H1 (cell line): ENCODE results near the gene PPP2R2B. TPM values are rescaled to one million over a fixed set of nuclear protein-coding genes. Genes with fewer than 3 reads are reported as not detected.

Experiments
- CTCF ChIA-PET: fragments of 300-600 bp; sonication (Branson Sonifier 250); formaldehyde crosslinking; loops from one replicate; lab custom pipeline; 2021; ENCODE audit not compliant: partially characterized antibody; lab: Charles Lee
- POLR2A ChIA-PET: fragments of 300-600 bp; sonication (Branson Sonifier 250); formaldehyde crosslinking; loops from one replicate; lab custom pipeline; 2021; ENCODE audit warnings: inconsistent platforms; ENCODE audit not compliant: partially characterized antibody; lab: Charles Lee
- DNase-seq, 2 experiments: peaks; one replicate each; pipeline versions ENCODE4 v3.0.0 to v3.0.0-alpha.2; 2010 to 2022; ENCODE audit warnings: low spot score in 2 of 2, low read depth in 1 of 2, mixed read lengths in 1 of 2
- FAIRE-seq: peaks from 2 replicates; lab custom pipeline; 2011; peaks lifted over from hg19 to GRCh38; lab: Jason Lieb, UNC
- H2AFZ ChIP-seq: 2 replicates; pipeline ENCODE4 v1.8.1; 2012; ENCODE audit warnings: low read length, inconsistent platforms
- H2AK5ac ChIP-seq: 2 replicates; pipeline ENCODE4 v1.6.1; 2013; ENCODE audit warnings: low read depth, low read length
- H2BK120ac ChIP-seq: replicated peaks from 2 replicates; pipeline ENCODE3; 2013; ENCODE audit warnings: low read depth, low read length, inconsistent platforms
- H2BK12ac ChIP-seq: 2 replicates; pipeline ENCODE4 v1.6.1; 2013; ENCODE audit warnings: low read depth, low read length
- H2BK15ac ChIP-seq: 2 replicates; pipeline ENCODE4 v1.6.1; 2013; ENCODE audit warnings: low read length
- H2BK20ac ChIP-seq: 2 replicates; pipeline ENCODE4 v1.6.1; 2013; ENCODE audit warnings: low read length
- H2BK5ac ChIP-seq: 2 replicates; pipeline ENCODE4 v1.6.1; 2013; ENCODE audit warnings: low read depth, low read length
- H3K14ac ChIP-seq: 2 replicates; pipeline ENCODE4 v1.6.1; 2013; ENCODE audit warnings: inconsistent platforms; ENCODE audit not compliant: insufficient read length
- H3K18ac ChIP-seq: 2 replicates; pipeline ENCODE4 v1.6.1; 2013; ENCODE audit warnings: low read length; ENCODE audit errors: extremely low read depth
- H3K23ac ChIP-seq: 2 replicates; pipeline ENCODE4 v1.6.1; 2013; ENCODE audit warnings: inconsistent platforms; ENCODE audit not compliant: insufficient read length
- H3K23me2 ChIP-seq: 2 replicates; pipeline ENCODE4 v1.6.1; 2013; ENCODE audit warnings: low read depth, low read length
- H3K27ac ChIP-seq: 2 replicates; pipeline ENCODE4 v1.6.1; 2011; ENCODE audit warnings: low read depth, low read length, inconsistent platforms
- H3K27me3 ChIP-seq, 4 experiments: replicated peaks in 1 of 4; 1 replicate in 1 of 4; 2 replicates in 3 of 4; pipeline versions ENCODE4 v1.6.1 to v1.8.1; 2011 to 2013; ENCODE audit warnings: low read length in 3 of 4, mild to moderate bottlenecking in 3 of 4, inconsistent platforms in 2 of 4, mixed read lengths in 2 of 4, moderate library complexity in 1 of 4; ENCODE audit not compliant: control insufficient read depth in 3 of 4, insufficient read depth in 3 of 4; ENCODE audit errors: extremely low read depth in 1 of 4
- H3K36me3 ChIP-seq, 4 experiments: 2 replicates each; pipeline versions ENCODE4 v1.6.1 to v1.8.1; 2011 to 2013; ENCODE audit warnings: mild to moderate bottlenecking in 4 of 4, low read length in 3 of 4, moderate library complexity in 2 of 4, control low read depth in 1 of 4, inconsistent platforms in 1 of 4; ENCODE audit not compliant: insufficient read depth in 4 of 4, control insufficient read depth in 2 of 4
- H3K4ac ChIP-seq: replicated peaks from 2 replicates; pipeline ENCODE3; 2013; ENCODE audit warnings: low read length, low read depth, mixed read lengths, inconsistent platforms; ENCODE audit not compliant: insufficient read length
- H3K4me1 ChIP-seq, 4 experiments: replicated peaks in 1 of 4; 1 replicate in 1 of 4; 2 replicates in 3 of 4; pipeline versions ENCODE4 v1.6.1 to v1.8.1; 2011 to 2013; ENCODE audit warnings: low read length in 3 of 4, inconsistent platforms in 2 of 4, mixed read lengths in 1 of 4; ENCODE audit not compliant: insufficient read depth in 4 of 4, control insufficient read depth in 3 of 4
- H3K4me2 ChIP-seq, 2 experiments: 2 replicates each; pipeline versions ENCODE4 v1.6.1 to v1.8.1; 2011 to 2013; ENCODE audit warnings: low read depth in 2 of 2, low read length in 2 of 2, control low read depth in 1 of 2, inconsistent platforms in 1 of 2, mild to moderate bottlenecking in 1 of 2; ENCODE audit not compliant: insufficient read depth in 1 of 2
- H3K4me3 ChIP-seq, 4 experiments: fragments of 200-600, 300-600 bp in 1 of 4; sonication (generic), shearing (Covaris generic), sonication (Bioruptor Twin) in 1 of 4; 2 replicates each; pipeline versions ENCODE4 v1.5.1 to v1.8.1; 2011 to 2016; ENCODE audit warnings: low read length in 4 of 4, low read depth in 3 of 4, control low read depth in 2 of 4, inconsistent platforms in 2 of 4, mild to moderate bottlenecking in 2 of 4, mixed read lengths in 1 of 4, moderate library complexity in 1 of 4; ENCODE audit not compliant: insufficient read depth in 2 of 4; ENCODE audit errors: extremely low read depth in 1 of 4
- H3K56ac ChIP-seq: replicated peaks from 2 replicates; pipeline ENCODE3; 2013; ENCODE audit warnings: low read depth, mild to moderate bottlenecking, mixed read lengths, low read length, inconsistent platforms; ENCODE audit not compliant: insufficient read length
- H3K79me1 ChIP-seq: 2 replicates; pipeline ENCODE4 v1.6.1; 2013; ENCODE audit warnings: low read depth, low read length, control low read depth
- H3K79me2 ChIP-seq, 2 experiments: 2 replicates each; pipeline versions ENCODE4 v1.6.1 to v1.8.1; 2012 to 2013; ENCODE audit warnings: low read length in 2 of 2, mild to moderate bottlenecking in 2 of 2, inconsistent platforms in 1 of 2; ENCODE audit not compliant: insufficient read depth in 2 of 2, control insufficient read depth in 1 of 2
- H3K9ac ChIP-seq, 4 experiments: replicated peaks in 1 of 4; 1 replicate in 1 of 4; 2 replicates in 3 of 4; pipeline versions ENCODE4 v1.6.1 to v1.8.1; 2011 to 2013; ENCODE audit warnings: low read depth in 3 of 4, low read length in 3 of 4, control low read depth in 2 of 4, mild to moderate bottlenecking in 2 of 4, moderate library complexity in 2 of 4, inconsistent platforms in 1 of 4; ENCODE audit errors: extremely low read depth in 1 of 4
- H3K9me3 ChIP-seq, 2 experiments: 2 replicates each; pipeline versions ENCODE4 v1.6.1 to v1.8.1; 2012 to 2013; ENCODE audit warnings: mild to moderate bottlenecking in 2 of 2, moderate library complexity in 2 of 2, control low read depth in 1 of 2, inconsistent platforms in 1 of 2, low read depth in 1 of 2, low read length in 1 of 2, mixed read lengths in 1 of 2; ENCODE audit not compliant: insufficient read depth in 2 of 2
- H4K20me1 ChIP-seq, 2 experiments: replicated peaks in 1 of 2; 2 replicates each; pipeline versions ENCODE3 to v1.8.1; 2011 to 2013; ENCODE audit warnings: inconsistent platforms in 2 of 2, low read length in 2 of 2, mild to moderate bottlenecking in 1 of 2; ENCODE audit not compliant: insufficient read depth in 2 of 2, control insufficient read depth in 1 of 2
- H4K5ac ChIP-seq: 2 replicates; pipeline ENCODE4 v1.6.1; 2013; ENCODE audit warnings: low read length, low read depth, mixed read lengths, inconsistent platforms; ENCODE audit not compliant: insufficient read length
- H4K8ac ChIP-seq: 2 replicates; pipeline ENCODE4 v1.8.0; 2013; ENCODE audit warnings: mild to moderate bottlenecking, moderate library complexity, low read length, inconsistent platforms; ENCODE audit not compliant: insufficient read depth; ENCODE audit errors: extremely low read depth
- H4K91ac ChIP-seq: replicated peaks from 2 replicates; pipeline ENCODE3; 2013; ENCODE audit warnings: low read length, mixed read lengths, inconsistent platforms; ENCODE audit not compliant: insufficient read length
- CTCF ChIP-seq, 3 experiments: IDR thresholded peaks; 1 replicate in 2 of 3; 2 replicates in 1 of 3; pipeline versions ENCODE4 v1.5.1 to v1.6.1; 2011; ENCODE audit warnings: low read length in 3 of 3, mild to moderate bottlenecking in 3 of 3, inconsistent platforms in 2 of 3, low read depth in 1 of 3, moderate library complexity in 1 of 3; ENCODE audit not compliant: insufficient read depth in 1 of 3; ENCODE audit errors: control extremely low read depth in 1 of 3
- EGR1 ChIP-seq: IDR thresholded peaks from 2 replicates; pipeline ENCODE4 v1.6.1; 2011; ENCODE audit warnings: low read depth, low read length, borderline replicate concordance
- EP300 ChIP-seq, 2 experiments: IDR thresholded peaks; 1 replicate in 1 of 2; 2 replicates in 1 of 2; pipeline ENCODE4 v1.6.1; 2011 to 2012; ENCODE audit warnings: low read depth in 2 of 2, low read length in 2 of 2, mild to moderate bottlenecking in 2 of 2, borderline replicate concordance in 1 of 2, inconsistent platforms in 1 of 2, moderate library complexity in 1 of 2
- EZH2 ChIP-seq: fragments of 200-600 bp; sonication (generic); IDR thresholded peaks from 2 replicates; pipeline ENCODE4 v1.7.1; 2012; ENCODE audit warnings: low read depth, mild to moderate bottlenecking, moderate library complexity, low read length, inconsistent platforms; ENCODE audit not compliant: severe bottlenecking
- GTF2F1 ChIP-seq: IDR thresholded peaks from 2 replicates; pipeline ENCODE4 v1.6.1; 2012; ENCODE audit warnings: low read depth, low read length, improper control_type of control experiment, borderline replicate concordance
- JUND ChIP-seq: IDR thresholded peaks from 2 replicates; pipeline ENCODE4 v1.6.1; 2011; ENCODE audit warnings: mild to moderate bottlenecking, improper control_type of control experiment, low read length
- MAX ChIP-seq: IDR thresholded peaks from 2 replicates; pipeline ENCODE4 v1.6.1; 2012; ENCODE audit warnings: inconsistent platforms
- RBBP5 ChIP-seq: IDR thresholded peaks from 2 replicates; pipeline ENCODE4 v1.7.1; 2012; ENCODE audit warnings: low read depth, mild to moderate bottlenecking, inconsistent platforms, low read length, moderate library complexity, borderline replicate concordance
- SIN3A ChIP-seq, 2 experiments: IDR thresholded peaks in 1 of 2; conservative IDR thresholded peaks in 1 of 2; 2 replicates each; pipeline ENCODE4 v1.6.1; 2011 to 2012; ENCODE audit warnings: low read length in 2 of 2, improper control_type of control experiment in 1 of 2, low read depth in 1 of 2, mild to moderate bottlenecking in 1 of 2
- SIRT6 ChIP-seq: IDR thresholded peaks from one replicate; pipeline ENCODE4 v1.7.1; 2012; ENCODE audit warnings: low read length, inconsistent platforms
- SIX5 ChIP-seq: IDR thresholded peaks from 2 replicates; pipeline ENCODE4 v1.6.1; 2011; ENCODE audit warnings: mild to moderate bottlenecking, low read depth, low read length
- WGBS, 2 experiments: shearing (Covaris generic) in 1 of 2; methylation state at CpG; one replicate each; pipeline versions ENCODE4 v1.1.6 to v1.1.7; 2013 to 2015; ENCODE audit warnings: low lambda C conversion rate in 2 of 2, mixed read lengths in 2 of 2, inconsistent platforms in 1 of 2, low coverage in 1 of 2, missing lambda C conversion rate in 1 of 2; ENCODE audit not compliant: insufficient replicate concordance in 2 of 2, insufficient coverage in 1 of 2, insufficient read length in 1 of 2; ENCODE audit errors: extremely low coverage in 1 of 2, missing lambda C conversion rate in 1 of 2; 5-methylcytosine and 5-hydroxymethylcytosine counted together
- polyA plus RNA-seq, 7 experiments: library from polyadenylated mRNA; depleted of rRNA in 3 of 7; stranded (reverse) in 5 of 7; unstranded in 2 of 7; fragments of >200 nt in 5 of 7; fragments of 200-250 nt in 2 of 7; gene quantifications; 1 replicate in 5 of 7; 2 replicates in 1 of 7; 4 replicates in 1 of 7; pipeline versions ENCODE4 v1.2.1 to v1.2.3, GENCODE V29; 2011 to 2013; ENCODE audit warnings: missing spikeins in 2 of 7, mixed read lengths in 2 of 7
- total RNA-seq: library from RNA; stranded (reverse); fragmentation: NEBNext Ultra II Directional; extraction: Animal tissue kit (Norgen Biotek cat#: 25700); gene quantifications from 2 replicates; pipeline ENCODE4 v1.2.1, GENCODE V29; 2021

Gene PPP2R2B
- total and polyA plus RNA-seq, 2 of the 8 experiments (the other 6 are each of a cell fraction or from before 2014, with no cell fraction given) = 21.1 to 37.1 TPM

GRCh38 chr5:146820987-146821386 is 57.6 kb downstream of the PPP2R2B start:
- POLR2A ChIA-PET = no interaction called here
- no peak overlapping the region for H3K4me3 ChIP-seq
- H4K91ac ChIP-seq = peak overlapping the region; percentile 25
- no peak overlapping the region for H2BK20ac ChIP-seq
- no peak overlapping the region for H3K9ac ChIP-seq
- no peak overlapping the region for H3K56ac ChIP-seq
- CTCF ChIA-PET = no interaction called here
- peaks cover 0 to 8% (median 3%) of the 10 kb centered on the region in 4 experiments; a peak in 2 of 7 replicates for H3K4me1 ChIP-seq
- H3K18ac ChIP-seq = no peak overlapping the region
- H4K5ac ChIP-seq = no peak overlapping the region
- no peak overlapping the region for H2AFZ ChIP-seq
- peak overlapping the region; percentile 82; the same call in 1 of the 2 replicates for H2BK12ac ChIP-seq
- H3K4ac ChIP-seq = no peak overlapping the region
- H3K9me3 ChIP-seq = no peaks in the 10 kb centered on the region; a peak in 1 of 4 replicates
- no peaks in the 10 kb centered on the region for H3K27me3 ChIP-seq
- H3K79me2 ChIP-seq = no peaks in the 10 kb centered on the region
- H2BK15ac ChIP-seq = peak overlapping the region; percentile 48; the same call in 1 of the 2 replicates
- H3K23ac ChIP-seq = no peak overlapping the region
- H3K36me3 ChIP-seq = no peaks in the 10 kb centered on the region
- 97% methylated on average over 3 of the region's 3 CpGs; no CpG with 5 or more reads in 1 of the 2 experiments for WGBS, 2 experiments
- no peak overlapping the region for H2BK5ac ChIP-seq
- H3K14ac ChIP-seq = no peak overlapping the region
- H3K23me2 ChIP-seq = no peaks in the 10 kb centered on the region
- no peak overlapping the region for H4K8ac ChIP-seq
- no peak overlapping the region for H3K27ac ChIP-seq
- H3K79me1 ChIP-seq = no peaks in the 10 kb centered on the region
- H2BK120ac ChIP-seq = no peak overlapping the region
- FAIRE-seq (no peak), DNase-seq (no peak)
- no peak overlapping the region for H3K4me2 ChIP-seq
- no peak overlapping the region; the same call in 1 of the 2 replicates for H2AK5ac ChIP-seq
- no peaks in the 10 kb centered on the region for H4K20me1 ChIP-seq
- TF ChIP-seq SIN3A (conservative IDR thresholded peaks at IDR 0.05 in 1 of 2, IDR thresholded peaks at IDR 0.05 in 1 of 2; ENCODE audit: low read depth in 1 of 2, low read length in 2 of 2) (no peak), CTCF (IDR thresholded peaks at IDR 0.05; ENCODE audit: control extremely low read depth in 1 of 3, insufficient read depth in 1 of 3, low read depth in 1 of 3, low read length in 3 of 3) (no peak), EGR1 (no peak), SIX5 (no peak), SIRT6 (no peak), EP300 (IDR thresholded peaks at IDR 0.05; ENCODE audit: borderline replicate concordance in 1 of 2, low read depth in 2 of 2, low read length in 2 of 2) (no peak), MAX (no peak), RBBP5 (no peak), JUND (no peak), GTF2F1 (no peak), EZH2 (no peak)
